ENCODE results near the gene AOC3. TPM values are rescaled to one million over a fixed set of nuclear protein-coding genes. Genes with fewer than 3 reads are reported as not detected.

The AOC3 gene
- polyA plus RNA-seq, 1 donor from 2014 or later: 0.35 TPM

- H4K20me1 ChIP-seq (ENCODE audit: insufficient read depth): no peaks in the 10 kb centered on the region
- H3K27ac ChIP-seq (ENCODE audit: low read length): no peak overlapping the region
- TF ChIP-seq CTCF (IDR thresholded peaks at IDR 0.05; ENCODE audit: poor library complexity, severe bottlenecking) (no peak), EZH2 (IDR thresholded peaks at IDR 0.05; ENCODE audit: borderline replicate concordance, insufficient read depth, low read length, poor library complexity, severe bottlenecking) (no peak), REST (IDR thresholded peaks at IDR 0.05; ENCODE audit: borderline replicate concordance) (no peak), SMC3 (conservative IDR thresholded peaks at IDR 0.05; ENCODE audit: poor library complexity) (no peak), EP300 (conservative IDR thresholded peaks at IDR 0.05; ENCODE audit: poor library complexity, severe bottlenecking) (no peak), TAF1 (IDR thresholded peaks at IDR 0.05; ENCODE audit: low read depth) (no peak), RAD21 (conservative IDR thresholded peaks at IDR 0.05) (no peak), MXI1 (conservative IDR thresholded peaks at IDR 0.05; ENCODE audit: poor library complexity, severe bottlenecking) (no peak)
- no peaks in the 10 kb centered on the region for H3K9me3 ChIP-seq (ENCODE audit: low read length)
- no peak overlapping the region for H3K4me2 ChIP-seq (ENCODE audit: low read length)
- H3K9ac ChIP-seq (ENCODE audit: low read length): no peak overlapping the region
- H3F3A ChIP-seq (ENCODE audit: insufficient read depth, low read length, poor library complexity, severe bottlenecking): no peaks in the 10 kb centered on the region
- H2AFZ ChIP-seq (ENCODE audit: low read depth, low read length): no peak overlapping the region
- H3K27me3 ChIP-seq (ENCODE audit: insufficient read depth, low read depth, low read length): no peaks in the 10 kb centered on the region
- H3K79me2 ChIP-seq (replicated peaks; ENCODE audit: insufficient read depth, low read length): peaks cover 12% of the 10 kb centered on the region
- H3K4me3 ChIP-seq (ENCODE audit: low read length): no peak overlapping the region
- no peaks in the 10 kb centered on the region for H3K9me2 ChIP-seq (ENCODE audit: insufficient read depth, low read length)
- no peaks in the 10 kb centered on the region for H3K36me3 ChIP-seq (ENCODE audit: insufficient read depth, low read length)
Measured at GRCh38 chr17:42827472-42827871, 23.5 kb upstream of the AOC3 start.

GRCh38 chr17:42830971-42831370 lies 20.0 kb upstream of the AOC3 start:
- TF ChIP-seq RAD21 (conservative IDR thresholded peaks at IDR 0.05) (no peak), MXI1 (conservative IDR thresholded peaks at IDR 0.05; ENCODE audit: poor library complexity, severe bottlenecking) (no peak), CTCF (IDR thresholded peaks at IDR 0.05; ENCODE audit: poor library complexity, severe bottlenecking) (no peak), REST (IDR thresholded peaks at IDR 0.05; ENCODE audit: borderline replicate concordance) (no peak), SMC3 (conservative IDR thresholded peaks at IDR 0.05; ENCODE audit: poor library complexity) (no peak), EZH2 (IDR thresholded peaks at IDR 0.05; ENCODE audit: borderline replicate concordance, insufficient read depth, low read length, poor library complexity, severe bottlenecking) (no peak), POLR2AphosphoS5 (IDR thresholded peaks at IDR 0.05) (no peak)
- no peak overlapping the region for H3K4me2 ChIP-seq (ENCODE audit: low read length)
- H3K27me3 ChIP-seq (ENCODE audit: insufficient read depth, low read depth, low read length): no peaks in the 10 kb centered on the region
- peaks cover 19% of the 10 kb centered on the region for H3K79me2 ChIP-seq (replicated peaks; ENCODE audit: insufficient read depth, low read length)
- no peak overlapping the region for H3K9ac ChIP-seq (ENCODE audit: low read length)
- no peaks in the 10 kb centered on the region for H3F3A ChIP-seq (ENCODE audit: insufficient read depth, low read length, poor library complexity, severe bottlenecking)
- H3K9me2 ChIP-seq (ENCODE audit: insufficient read depth, low read length): no peaks in the 10 kb centered on the region
- H3K9me3 ChIP-seq (ENCODE audit: low read length): no peaks in the 10 kb centered on the region
- no peak overlapping the region for H3K27ac ChIP-seq (ENCODE audit: low read length)
- H4K20me1 ChIP-seq (ENCODE audit: insufficient read depth): no peaks in the 10 kb centered on the region
- H3K4me3 ChIP-seq (ENCODE audit: low read length): no peak overlapping the region
- no peaks in the 10 kb centered on the region for H3K36me3 ChIP-seq (ENCODE audit: insufficient read depth, low read length)
- no peak overlapping the region for H2AFZ ChIP-seq (ENCODE audit: low read depth, low read length)
